Measurements from ENCODE around the gene MON1A. TPM values are rescaled to one million over a fixed set of nuclear protein-coding genes. Genes with fewer than 3 reads are reported as not detected.

Gene MON1A
- total and polyA plus RNA-seq, 10 of the 15 experiments (the other 5 are each of a cell fraction or from before 2014, with no cell fraction given) = 1.3 to 10.5 (median 7.7) TPM

GRCh38 chr3:49903451-49904424 is 25.9 kb downstream of the MON1A start, which contains the start of gene MST1R (continued):
- no peak for TF ChIP-seq FOXK2 (IDR thresholded peaks at IDR 0.05)
- TF ChIP-seq SIN3A (IDR thresholded peaks at IDR 0.05; ENCODE audit: low read depth, low read length) = no peak
- peak; percentile 26; the same call in 1 of the 2 replicates for TF ChIP-seq TAF1 (IDR thresholded peaks at IDR 0.05; ENCODE audit: borderline replicate concordance, low read depth, low read length)
- TF ChIP-seq IKZF1 (conservative IDR thresholded peaks at IDR 0.05) = peak; percentile 27; the same call in 1 of the 2 replicates
- TF ChIP-seq POU2F2 (IDR thresholded peaks at IDR 0.05; ENCODE audit: borderline replicate concordance, low read depth, low read length) = no peak
- no peak for TF ChIP-seq RUNX3 (IDR thresholded peaks at IDR 0.05; ENCODE audit: low read length)
- TF ChIP-seq HSF1 (IDR thresholded peaks at IDR 0.05; ENCODE audit: low read depth, low read length) = no peak
- 0 out of 2 replicates have a peak, but pooled peaks have one; percentile 16 for TF ChIP-seq PAX5 (IDR thresholded peaks at IDR 0.05; ENCODE audit: borderline replicate concordance, low read depth, low read length)
- TF ChIP-seq NFIC (IDR thresholded peaks at IDR 0.05; ENCODE audit: low read depth, low read length) = no peak
- peak; percentile 52; the same call in 1 of the 2 replicates for TF ChIP-seq NBN (IDR thresholded peaks at IDR 0.05)
- TF ChIP-seq CREB1 (IDR thresholded peaks at IDR 0.05; ENCODE audit: low read depth) = peak; percentile 37; the same call in 1 of the 2 replicates
- no peak for TF ChIP-seq MTA2 (IDR thresholded peaks at IDR 0.05; ENCODE audit: low read depth)
- no peak for TF ChIP-seq NFYB (IDR thresholded peaks at IDR 0.05; ENCODE audit: insufficient read depth, low read depth, low read length)
- TF ChIP-seq BMI1 (IDR thresholded peaks at IDR 0.05; ENCODE audit: borderline replicate concordance) = no peak
- TF ChIP-seq CBX5 (IDR thresholded peaks at IDR 0.05; ENCODE audit: low read depth) = no peak
- TF ChIP-seq YY1 (IDR thresholded peaks at IDR 0.05; ENCODE audit: low read depth, low read length) = 0 out of 2 replicates have a peak, but pooled peaks have one; percentile 10
- peak; percentile 80 for TF ChIP-seq POLR2A (IDR thresholded peaks at IDR 0.05; ENCODE audit: low read depth, low read length)
- TF ChIP-seq MLLT1 (IDR thresholded peaks at IDR 0.05) = peak; percentile 64
